H1 (cell line): ENCODE data around the gene DDX18. TPM values are rescaled to one million over a fixed set of nuclear protein-coding genes. Genes with fewer than 3 reads are reported as not detected.

Experiments used
- CTCF ChIA-PET: fragments of 300-600 bp; sonication (Branson Sonifier 250); formaldehyde crosslinking; loops from one replicate; lab custom pipeline; 2021; ENCODE audit not compliant: partially characterized antibody; lab: Charles Lee
- POLR2A ChIA-PET: fragments of 300-600 bp; sonication (Branson Sonifier 250); formaldehyde crosslinking; loops from one replicate; lab custom pipeline; 2021; ENCODE audit warnings: inconsistent platforms; ENCODE audit not compliant: partially characterized antibody; lab: Charles Lee
- DNase-seq, 2 experiments: peaks; one replicate each; pipeline versions ENCODE4 v3.0.0 to v3.0.0-alpha.2; 2010 to 2022; ENCODE audit warnings: low spot score in 2 of 2, low read depth in 1 of 2, mixed read lengths in 1 of 2
- FAIRE-seq: peaks from 2 replicates; lab custom pipeline; 2011; peaks lifted over from hg19 to GRCh38; lab: Jason Lieb, UNC
- H2AFZ ChIP-seq: 2 replicates; pipeline ENCODE4 v1.8.1; 2012; ENCODE audit warnings: low read length, inconsistent platforms
- H2AK5ac ChIP-seq: 2 replicates; pipeline ENCODE4 v1.6.1; 2013; ENCODE audit warnings: low read depth, low read length
- H2BK120ac ChIP-seq: replicated peaks from 2 replicates; pipeline ENCODE3; 2013; ENCODE audit warnings: low read depth, low read length, inconsistent platforms
- H2BK12ac ChIP-seq: 2 replicates; pipeline ENCODE4 v1.6.1; 2013; ENCODE audit warnings: low read depth, low read length
- H2BK15ac ChIP-seq: 2 replicates; pipeline ENCODE4 v1.6.1; 2013; ENCODE audit warnings: low read length
- H2BK20ac ChIP-seq: 2 replicates; pipeline ENCODE4 v1.6.1; 2013; ENCODE audit warnings: low read length
- H2BK5ac ChIP-seq: 2 replicates; pipeline ENCODE4 v1.6.1; 2013; ENCODE audit warnings: low read depth, low read length
- H3K14ac ChIP-seq: 2 replicates; pipeline ENCODE4 v1.6.1; 2013; ENCODE audit warnings: inconsistent platforms; ENCODE audit not compliant: insufficient read length
- H3K18ac ChIP-seq: 2 replicates; pipeline ENCODE4 v1.6.1; 2013; ENCODE audit warnings: low read length; ENCODE audit errors: extremely low read depth
- H3K23ac ChIP-seq: 2 replicates; pipeline ENCODE4 v1.6.1; 2013; ENCODE audit warnings: inconsistent platforms; ENCODE audit not compliant: insufficient read length
- H3K23me2 ChIP-seq: 2 replicates; pipeline ENCODE4 v1.6.1; 2013; ENCODE audit warnings: low read depth, low read length
- H3K27ac ChIP-seq: 2 replicates; pipeline ENCODE4 v1.6.1; 2011; ENCODE audit warnings: low read depth, low read length, inconsistent platforms
- H3K27me3 ChIP-seq, 4 experiments: replicated peaks in 1 of 4; 1 replicate in 1 of 4; 2 replicates in 3 of 4; pipeline versions ENCODE4 v1.6.1 to v1.8.1; 2011 to 2013; ENCODE audit warnings: low read length in 3 of 4, mild to moderate bottlenecking in 3 of 4, inconsistent platforms in 2 of 4, mixed read lengths in 2 of 4, moderate library complexity in 1 of 4; ENCODE audit not compliant: control insufficient read depth in 3 of 4, insufficient read depth in 3 of 4; ENCODE audit errors: extremely low read depth in 1 of 4
- H3K36me3 ChIP-seq, 4 experiments: 2 replicates each; pipeline versions ENCODE4 v1.6.1 to v1.8.1; 2011 to 2013; ENCODE audit warnings: mild to moderate bottlenecking in 4 of 4, low read length in 3 of 4, moderate library complexity in 2 of 4, control low read depth in 1 of 4, inconsistent platforms in 1 of 4; ENCODE audit not compliant: insufficient read depth in 4 of 4, control insufficient read depth in 2 of 4
- H3K4ac ChIP-seq: replicated peaks from 2 replicates; pipeline ENCODE3; 2013; ENCODE audit warnings: low read length, low read depth, mixed read lengths, inconsistent platforms; ENCODE audit not compliant: insufficient read length
- H3K4me1 ChIP-seq, 4 experiments: replicated peaks in 1 of 4; 1 replicate in 1 of 4; 2 replicates in 3 of 4; pipeline versions ENCODE4 v1.6.1 to v1.8.1; 2011 to 2013; ENCODE audit warnings: low read length in 3 of 4, inconsistent platforms in 2 of 4, mixed read lengths in 1 of 4; ENCODE audit not compliant: insufficient read depth in 4 of 4, control insufficient read depth in 3 of 4
- H3K4me2 ChIP-seq, 2 experiments: 2 replicates each; pipeline versions ENCODE4 v1.6.1 to v1.8.1; 2011 to 2013; ENCODE audit warnings: low read depth in 2 of 2, low read length in 2 of 2, control low read depth in 1 of 2, inconsistent platforms in 1 of 2, mild to moderate bottlenecking in 1 of 2; ENCODE audit not compliant: insufficient read depth in 1 of 2
- H3K4me3 ChIP-seq, 4 experiments: fragments of 200-600, 300-600 bp in 1 of 4; sonication (generic), shearing (Covaris generic), sonication (Bioruptor Twin) in 1 of 4; 2 replicates each; pipeline versions ENCODE4 v1.5.1 to v1.8.1; 2011 to 2016; ENCODE audit warnings: low read length in 4 of 4, low read depth in 3 of 4, control low read depth in 2 of 4, inconsistent platforms in 2 of 4, mild to moderate bottlenecking in 2 of 4, mixed read lengths in 1 of 4, moderate library complexity in 1 of 4; ENCODE audit not compliant: insufficient read depth in 2 of 4; ENCODE audit errors: extremely low read depth in 1 of 4
- H3K56ac ChIP-seq: replicated peaks from 2 replicates; pipeline ENCODE3; 2013; ENCODE audit warnings: low read depth, mild to moderate bottlenecking, mixed read lengths, low read length, inconsistent platforms; ENCODE audit not compliant: insufficient read length
- H3K79me1 ChIP-seq: 2 replicates; pipeline ENCODE4 v1.6.1; 2013; ENCODE audit warnings: low read depth, low read length, control low read depth
- H3K79me2 ChIP-seq, 2 experiments: 2 replicates each; pipeline versions ENCODE4 v1.6.1 to v1.8.1; 2012 to 2013; ENCODE audit warnings: low read length in 2 of 2, mild to moderate bottlenecking in 2 of 2, inconsistent platforms in 1 of 2; ENCODE audit not compliant: insufficient read depth in 2 of 2, control insufficient read depth in 1 of 2
- H3K9ac ChIP-seq, 4 experiments: replicated peaks in 1 of 4; 1 replicate in 1 of 4; 2 replicates in 3 of 4; pipeline versions ENCODE4 v1.6.1 to v1.8.1; 2011 to 2013; ENCODE audit warnings: low read depth in 3 of 4, low read length in 3 of 4, control low read depth in 2 of 4, mild to moderate bottlenecking in 2 of 4, moderate library complexity in 2 of 4, inconsistent platforms in 1 of 4; ENCODE audit errors: extremely low read depth in 1 of 4
- H3K9me3 ChIP-seq, 2 experiments: 2 replicates each; pipeline versions ENCODE4 v1.6.1 to v1.8.1; 2012 to 2013; ENCODE audit warnings: mild to moderate bottlenecking in 2 of 2, moderate library complexity in 2 of 2, control low read depth in 1 of 2, inconsistent platforms in 1 of 2, low read depth in 1 of 2, low read length in 1 of 2, mixed read lengths in 1 of 2; ENCODE audit not compliant: insufficient read depth in 2 of 2
- H4K20me1 ChIP-seq, 2 experiments: replicated peaks in 1 of 2; 2 replicates each; pipeline versions ENCODE3 to v1.8.1; 2011 to 2013; ENCODE audit warnings: inconsistent platforms in 2 of 2, low read length in 2 of 2, mild to moderate bottlenecking in 1 of 2; ENCODE audit not compliant: insufficient read depth in 2 of 2, control insufficient read depth in 1 of 2
- H4K5ac ChIP-seq: 2 replicates; pipeline ENCODE4 v1.6.1; 2013; ENCODE audit warnings: low read length, low read depth, mixed read lengths, inconsistent platforms; ENCODE audit not compliant: insufficient read length
- H4K8ac ChIP-seq: 2 replicates; pipeline ENCODE4 v1.8.0; 2013; ENCODE audit warnings: mild to moderate bottlenecking, moderate library complexity, low read length, inconsistent platforms; ENCODE audit not compliant: insufficient read depth; ENCODE audit errors: extremely low read depth
- H4K91ac ChIP-seq: replicated peaks from 2 replicates; pipeline ENCODE3; 2013; ENCODE audit warnings: low read length, mixed read lengths, inconsistent platforms; ENCODE audit not compliant: insufficient read length
- BRCA1 ChIP-seq: IDR thresholded peaks from 2 replicates; pipeline ENCODE4 v1.6.1; 2012; ENCODE audit warnings: low read depth, low read length, improper control_type of control experiment
- CEBPB ChIP-seq: IDR thresholded peaks from 2 replicates; pipeline ENCODE4 v1.6.1; 2012; ENCODE audit warnings: low read depth, low read length
- GTF2F1 ChIP-seq: IDR thresholded peaks from 2 replicates; pipeline ENCODE4 v1.6.1; 2012; ENCODE audit warnings: low read depth, low read length, improper control_type of control experiment, borderline replicate concordance
- NRF1 ChIP-seq: IDR thresholded peaks from 2 replicates; pipeline ENCODE4 v1.6.1; 2011; ENCODE audit warnings: mild to moderate bottlenecking, low read depth, low read length, improper control_type of control experiment
- PHF8 ChIP-seq: fragments of 200-600 bp; sonication (generic); conservative IDR thresholded peaks from 2 replicates; pipeline ENCODE4 v1.7.1; 2012; ENCODE audit warnings: low read depth, mild to moderate bottlenecking, inconsistent platforms, low read length, moderate library complexity
- POLR2A ChIP-seq, 2 experiments: IDR thresholded peaks; 1 replicate in 1 of 2; 2 replicates in 1 of 2; pipeline ENCODE4 v1.6.1; 2011; ENCODE audit warnings: low read depth in 2 of 2, low read length in 2 of 2, mild to moderate bottlenecking in 2 of 2; ENCODE audit errors: control extremely low read depth in 1 of 2
- SIN3A ChIP-seq, 2 experiments: IDR thresholded peaks in 1 of 2; conservative IDR thresholded peaks in 1 of 2; 2 replicates each; pipeline ENCODE4 v1.6.1; 2011 to 2012; ENCODE audit warnings: low read length in 2 of 2, improper control_type of control experiment in 1 of 2, low read depth in 1 of 2, mild to moderate bottlenecking in 1 of 2
- TCF12 ChIP-seq: IDR thresholded peaks from 2 replicates; pipeline ENCODE4 v1.6.1; 2011; ENCODE audit warnings: low read depth, mild to moderate bottlenecking, low read length
- ZNF274 ChIP-seq: IDR thresholded peaks from 2 replicates; pipeline ENCODE4 v1.7.0; 2012; ENCODE audit warnings: low read length, borderline replicate concordance; ENCODE audit errors: extremely low read depth
- WGBS, 2 experiments: shearing (Covaris generic) in 1 of 2; methylation state at CpG; one replicate each; pipeline versions ENCODE4 v1.1.6 to v1.1.7; 2013 to 2015; ENCODE audit warnings: low lambda C conversion rate in 2 of 2, mixed read lengths in 2 of 2, inconsistent platforms in 1 of 2, low coverage in 1 of 2, missing lambda C conversion rate in 1 of 2; ENCODE audit not compliant: insufficient replicate concordance in 2 of 2, insufficient coverage in 1 of 2, insufficient read length in 1 of 2; ENCODE audit errors: extremely low coverage in 1 of 2, missing lambda C conversion rate in 1 of 2; 5-methylcytosine and 5-hydroxymethylcytosine counted together
- polyA plus RNA-seq, 7 experiments: library from polyadenylated mRNA; depleted of rRNA in 3 of 7; stranded (reverse) in 5 of 7; unstranded in 2 of 7; fragments of >200 nt in 5 of 7; fragments of 200-250 nt in 2 of 7; gene quantifications; 1 replicate in 5 of 7; 2 replicates in 1 of 7; 4 replicates in 1 of 7; pipeline versions ENCODE4 v1.2.1 to v1.2.3, GENCODE V29; 2011 to 2013; ENCODE audit warnings: missing spikeins in 2 of 7, mixed read lengths in 2 of 7
- total RNA-seq: library from RNA; stranded (reverse); fragmentation: NEBNext Ultra II Directional; extraction: Animal tissue kit (Norgen Biotek cat#: 25700); gene quantifications from 2 replicates; pipeline ENCODE4 v1.2.1, GENCODE V29; 2021

Gene DDX18
- total and polyA plus RNA-seq, 2 of the 8 experiments (the other 6 are each of a cell fraction or from before 2014, with no cell fraction given): 31.3 to 119 TPM

DNA sequence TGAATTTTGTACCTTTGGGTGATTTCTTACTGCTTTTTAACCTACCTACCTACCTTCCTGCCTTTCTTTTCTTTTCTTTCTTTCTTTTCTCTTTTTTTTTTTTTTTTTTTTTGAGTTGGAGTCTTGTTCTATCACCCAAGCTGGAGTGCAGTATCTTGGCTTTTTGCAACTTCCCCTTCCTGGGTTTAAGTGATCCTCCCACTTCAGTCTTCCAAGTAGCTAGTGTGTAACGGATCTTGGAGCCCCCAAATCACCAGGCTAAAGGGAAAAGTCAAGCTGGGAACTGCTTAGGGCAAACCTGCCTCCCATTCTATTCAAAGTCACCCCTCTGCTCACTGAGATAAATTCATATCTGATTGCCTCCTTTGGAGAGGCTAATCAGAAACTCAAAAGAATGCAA lies 61.3 kb downstream of the DDX18 start:
- Histone ChIP-seq H4K8ac (no peak overlapping the region), H3K27ac (no peak overlapping the region), H2BK15ac (no peak overlapping the region), H3K4ac (no peak overlapping the region), H3K56ac (no peak overlapping the region), H3K14ac (no peak overlapping the region), H4K91ac (no peak overlapping the region), H3K9ac (no peak overlapping the region), H3K79me1 (no peaks in the 10 kb centered on the region), H2BK12ac (no peak overlapping the region), H3K23ac (no peak overlapping the region), H4K5ac (no peak overlapping the region), H3K36me3 (no peaks in the 10 kb centered on the region), H3K9me3 (no peaks in the 10 kb centered on the region), H3K4me1 (no peaks in the 10 kb centered on the region), H4K20me1 (no peaks in the 10 kb centered on the region), H2BK5ac (no peak overlapping the region), H2BK120ac (no peak overlapping the region), H3K4me3 (no peak overlapping the region), H3K4me2 (no peak overlapping the region), H3K27me3 (no peaks in the 10 kb centered on the region), H3K18ac (no peak overlapping the region), H2AK5ac (no peak overlapping the region), H2BK20ac (no peak overlapping the region), H3K79me2 (no peaks in the 10 kb centered on the region), H3K23me2 (no peaks in the 10 kb centered on the region), H2AFZ (no peak overlapping the region)
- no peak for DNase-seq
- CTCF ChIA-PET: interaction anchor here (0.6 kb wide), 1 partner anchor 975 kb away, joined by 3 read pairs; no protein-coding TSS in a partner anchor
- FAIRE-seq: no peak
- 100% methylated on average over 1 of the region's 1 CpG; no CpG with 5 or more reads in 1 of the 2 experiments for WGBS, 2 experiments
- POLR2A ChIA-PET: interaction anchor here (1.2 kb wide), 1 partner anchor 15 kb away, joined by 3 read pairs; no protein-coding TSS in a partner anchor
- no peak for TF ChIP-seq NRF1
- TF ChIP-seq GTF2F1: no peak
- no peak for TF ChIP-seq ZNF274
- no peak for TF ChIP-seq SIN3A (conservative IDR thresholded peaks at IDR 0.05 in 1 of 2, IDR thresholded peaks at IDR 0.05 in 1 of 2; ENCODE audit: low read depth in 1 of 2, low read length in 2 of 2)
- no peak for TF ChIP-seq POLR2A (IDR thresholded peaks at IDR 0.05; ENCODE audit: control extremely low read depth in 1 of 2, low read depth in 2 of 2, low read length in 2 of 2)
- TF ChIP-seq BRCA1: no peak
- no peak for TF ChIP-seq CEBPB
- TF ChIP-seq PHF8: no peak
- TF ChIP-seq TCF12: no peak
